HCT116 (cell line): ENCODE results near the gene RTTN. TPM values are rescaled to one million over a fixed set of nuclear protein-coding genes. Genes with fewer than 3 reads are reported as not detected.

Experiments used
- ATAC-seq: fragments of 200-7000 bp; cut with Tn5 transposase; 2 replicates; pipeline ENCODE4 v1.9.1; 2020; ENCODE audit warnings: mild to moderate bottlenecking, moderate library complexity
- BruUV-seq: library from RNA; stranded (reverse); fragments of 400-500 nt; replicated peaks from 2 replicates; lab custom pipeline; 2021; lab: Mats Ljungman, UMichigan
- CTCF ChIA-PET: fragments of 300-600 bp; sonication (Branson Sonifier 250); formaldehyde crosslinking; loops from one replicate; lab custom pipeline; 2021; ENCODE audit warnings: antibody characterized with exemption; lab: Charles Lee
- POLR2A ChIA-PET: fragments of 300-600, 350-600 bp; sonication (Branson Sonifier 250); formaldehyde crosslinking; loops from one replicate; lab custom pipeline; 2021; ENCODE audit warnings: antibody characterized with exemption; lab: Charles Lee
- RAD21 ChIA-PET, 2 experiments: fragments of 300-600 bp; sonication (Branson Sonifier 250); formaldehyde crosslinking; loops; one replicate each; lab custom pipeline; 2023; ENCODE audit warnings: low total read pairs in 2 of 2; ENCODE audit not compliant: uncharacterized antibody in 2 of 2, unreplicated experiment in 2 of 2, low non-redundant PET in 1 of 2; lab: Charles Lee
- DNase-seq: peaks from one replicate; pipeline ENCODE4 v3.0.0-alpha.2; 2010; ENCODE audit warnings: low read depth, low spot score
- H2AFZ ChIP-seq: fragments of 200-600 bp; shearing (Covaris generic), sonication (generic); 2 replicates; pipeline ENCODE4 v1.6.1; 2017; ENCODE audit warnings: low read depth, mixed run types, mixed read lengths, antibody characterized with exemption, low read length; ENCODE audit not compliant: poor library complexity, severe bottlenecking
- H3K27ac ChIP-seq: 2 replicates; pipeline ENCODE4 v1.5.1; 2012; ENCODE audit warnings: low read depth, low read length
- H3K27me3 ChIP-seq: fragments of 200-600 bp; sonication (generic); 2 replicates; pipeline ENCODE4 v1.6.1; 2016; ENCODE audit warnings: mixed run types, low read length, mixed read lengths; ENCODE audit not compliant: insufficient read depth
- H3K36me3 ChIP-seq, 2 experiments: fragments of 200-500 bp in 1 of 2; fragments of 200-600 bp in 1 of 2; sonication (Bioruptor generic) in 1 of 2; sonication (generic) in 1 of 2; 2 replicates each; pipeline versions ENCODE4 v1.5.1 to v1.6.1; 2014 to 2016; ENCODE audit warnings: low read length in 2 of 2, inconsistent platforms in 1 of 2, mixed read lengths in 1 of 2, mixed run types in 1 of 2; ENCODE audit not compliant: insufficient read depth in 2 of 2, control insufficient read depth in 1 of 2
- H3K4me1 ChIP-seq, 2 experiments: fragments of 200-600 bp in 1 of 2; sonication (generic) in 1 of 2; 2 replicates each; pipeline versions ENCODE4 v1.5.1 to v1.6.1; 2012 to 2017; ENCODE audit warnings: low read length in 2 of 2, inconsistent platforms in 1 of 2, mild to moderate bottlenecking in 1 of 2, mixed read lengths in 1 of 2, mixed run types in 1 of 2, moderate library complexity in 1 of 2; ENCODE audit not compliant: insufficient read depth in 2 of 2, control insufficient read depth in 1 of 2
- H3K4me2 ChIP-seq: fragments of 200-600 bp; sonication (generic); 2 replicates; pipeline ENCODE4 v1.6.1; 2017; ENCODE audit warnings: mixed run types, low read length, mixed read lengths
- H3K4me3 ChIP-seq, 2 experiments: fragments of 200-600 bp in 1 of 2; sonication (generic) in 1 of 2; replicated peaks in 1 of 2; 2 replicates each; pipeline ENCODE4 v1.5.1; 2011 to 2016; ENCODE audit warnings: low read length in 2 of 2, control low read depth in 1 of 2, low read depth in 1 of 2, mild to moderate bottlenecking in 1 of 2, mixed read lengths in 1 of 2, mixed run types in 1 of 2
- H3K79me2 ChIP-seq: fragments of 200-600 bp; sonication (generic); 2 replicates; pipeline ENCODE4 v1.6.1; 2017; ENCODE audit warnings: mild to moderate bottlenecking, mixed run types, low read length, moderate library complexity, mixed read lengths; ENCODE audit not compliant: insufficient read depth
- H3K9ac ChIP-seq: fragments of 200-600 bp; sonication (generic); 2 replicates; pipeline ENCODE4 v1.6.1; 2016; ENCODE audit warnings: low read length, mixed read lengths
- H3K9me2 ChIP-seq: fragments of 200-600 bp; sonication (generic), shearing (Covaris generic); 2 replicates; pipeline ENCODE4 v1.6.1; 2017; ENCODE audit warnings: mixed run types, mild to moderate bottlenecking, moderate library complexity; ENCODE audit not compliant: insufficient read depth
- H3K9me3 ChIP-seq, 2 experiments: fragments of 200-500 bp in 1 of 2; fragments of 200-600 bp in 1 of 2; sonication (Bioruptor generic) in 1 of 2; sonication (generic) in 1 of 2; 2 replicates each; pipeline ENCODE4 v1.6.1; 2014 to 2017; ENCODE audit warnings: low read length in 2 of 2, mixed read lengths in 2 of 2, inconsistent platforms in 1 of 2, low read depth in 1 of 2, mild to moderate bottlenecking in 1 of 2, mixed run types in 1 of 2, moderate library complexity in 1 of 2; ENCODE audit not compliant: control insufficient read depth in 1 of 2, insufficient read depth in 1 of 2
- H4K20me1 ChIP-seq: fragments of 200-600 bp; sonication (generic), shearing (Covaris generic); 2 replicates; pipeline ENCODE4 v1.6.1; 2017; ENCODE audit warnings: mixed run types, mild to moderate bottlenecking, moderate library complexity; ENCODE audit not compliant: insufficient read depth
- ATF3 ChIP-seq: IDR thresholded peaks from 2 replicates; pipeline ENCODE4 v1.6.1; 2012
- CEBPB ChIP-seq: IDR thresholded peaks from 2 replicates; pipeline ENCODE4 v1.6.1; 2012; ENCODE audit warnings: low read depth
- EGR1 ChIP-seq: IDR thresholded peaks from 2 replicates; pipeline ENCODE4 v1.6.1; 2012; ENCODE audit warnings: low read depth
- ELF1 ChIP-seq: IDR thresholded peaks from 2 replicates; pipeline ENCODE4 v1.6.1; 2012; ENCODE audit warnings: low read depth, borderline replicate concordance
- EZH2phosphoT487 ChIP-seq: fragments of 200-600 bp; IDR thresholded peaks from 2 replicates; pipeline ENCODE4 v1.6.1; 2018; ENCODE audit warnings: antibody characterized with exemption, borderline replicate concordance
- JUND ChIP-seq: IDR thresholded peaks from 2 replicates; pipeline ENCODE4 v1.6.1; 2012
- POLR2AphosphoS5 ChIP-seq: IDR thresholded peaks from 2 replicates; pipeline ENCODE4 v1.6.1; 2011; ENCODE audit warnings: mild to moderate bottlenecking, low read depth, low read length, moderate library complexity
- RAD21 ChIP-seq: IDR thresholded peaks from 2 replicates; pipeline ENCODE4 v1.6.1; 2012; ENCODE audit warnings: low read depth, mild to moderate bottlenecking
- YY1 ChIP-seq: IDR thresholded peaks from 2 replicates; pipeline ENCODE4 v1.6.1; 2011; ENCODE audit warnings: low read length, low read depth, moderate library complexity, mild to moderate bottlenecking; ENCODE audit not compliant: insufficient replicate concordance; ENCODE audit errors: extremely low read depth
- ZFX ChIP-seq: fragments of 450-650 bp; IDR thresholded peaks from 2 replicates; pipeline ENCODE4 v1.6.1; 2017
- ZNF274 ChIP-seq: fragments of 200-500 bp; sonication (Bioruptor generic); IDR thresholded peaks from 2 replicates; pipeline ENCODE4 v1.6.1; 2014; ENCODE audit warnings: mild to moderate bottlenecking, low read depth, low read length, inconsistent platforms
- intact Hi-C: fragments of 100-400 bp; cut with micrococcal nuclease; formaldehyde crosslinking; loops from 2 replicates; pipeline ENCODE4 v1.10.0; 2022
- total RNA-seq: library from RNA; stranded (reverse); gene quantifications from one replicate; pipeline ENCODE4 v1.2.1, GENCODE V29; 2021; ENCODE audit not compliant: unreplicated experiment
- TF ChIP-seq, protein P1 (sequence below): IDR thresholded peaks from 2 replicates; pipeline ENCODE4 v1.6.1; 2012

The RTTN gene
- total RNA-seq, 1 experiment from 2014 or later, result 41.2 TPM

DNA sequence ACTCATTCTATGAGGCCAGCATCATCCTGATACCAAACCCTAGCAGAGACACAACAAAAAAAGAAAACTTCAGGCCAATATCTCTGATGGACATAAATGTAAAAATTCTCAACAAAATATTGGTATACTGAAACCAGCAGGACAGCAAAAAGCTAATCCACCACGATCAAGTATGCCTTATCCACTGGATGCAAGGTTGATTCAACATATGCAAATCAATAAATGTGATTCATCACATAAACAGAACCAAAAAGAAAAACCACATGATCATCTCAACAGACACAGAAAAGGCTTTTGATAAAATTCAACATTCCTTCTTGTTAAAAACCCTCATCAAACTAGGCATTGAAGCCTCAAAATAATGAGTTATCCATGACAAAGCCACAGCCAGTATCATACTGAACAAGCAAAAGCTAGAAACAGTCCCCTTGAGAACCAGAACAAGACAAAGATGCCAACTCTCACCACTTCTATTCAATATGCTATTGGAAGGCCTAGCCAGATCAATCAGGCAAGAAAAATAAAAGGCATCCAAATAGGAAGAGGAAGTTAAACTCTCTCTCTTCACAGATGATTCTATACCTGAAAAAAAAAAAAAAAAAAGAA is 45.3 kb downstream of the RTTN start:
- no peaks in the 10 kb centered on the region for H3K27me3 ChIP-seq
- POLR2A ChIA-PET, result no interaction called here
- peaks cover 70% of the 10 kb centered on the region for H3K79me2 ChIP-seq
- no peaks in the 10 kb centered on the region for H3K9me2 ChIP-seq
- no peak for ATAC-seq
- DNase-seq, result no peak
- H3K9ac ChIP-seq, result no peak overlapping the region
- 0 out of 4 replicates have a peak, but pooled peaks cover 0 to 5% of the 10 kb centered on the region in 2 experiments for H3K9me3 ChIP-seq
- TF ChIP-seq EZH2phosphoT487 (no peak), CEBPB (no peak), RAD21 (no peak), POLR2AphosphoS5 (no peak), ZFX (no peak), YY1 (no peak), ZNF274 (no peak), ATF3 (no peak), EGR1 (no peak), ELF1 (no peak), JUND (no peak)
- TF ChIP-seq, protein P1, sequence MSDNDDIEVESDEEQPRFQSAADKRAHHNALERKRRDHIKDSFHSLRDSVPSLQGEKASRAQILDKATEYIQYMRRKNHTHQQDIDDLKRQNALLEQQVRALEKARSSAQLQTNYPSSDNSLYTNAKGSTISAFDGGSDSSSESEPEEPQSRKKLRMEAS, result no peak
- peaks cover 0 to 38% of the 10 kb centered on the region in 2 experiments; a peak in 2 of 4 replicates for H3K36me3 ChIP-seq
- H3K4me2 ChIP-seq, result no peak overlapping the region
- no peak overlapping the region for H3K4me3 ChIP-seq
- no peaks in the 10 kb centered on the region for H4K20me1 ChIP-seq
- no TSS peak for BruUV-seq
- no peak overlapping the region for H2AFZ ChIP-seq
- no peak overlapping the region for H3K27ac ChIP-seq
- intact Hi-C loops, result no loop called here
- no peaks in the 10 kb centered on the region for H3K4me1 ChIP-seq
- CTCF ChIA-PET, result no interaction called here
- RAD21 ChIA-PET, result no interaction called here
